Calu3 (cell line): ENCODE results near the gene ATP9A. TPM values are rescaled to one million over a fixed set of nuclear protein-coding genes. Genes with fewer than 3 reads are reported as not detected.

Experiments
- BruUV-seq: library from RNA; stranded (reverse); fragments of 400-500 nt; replicated peaks from 2 replicates; lab custom pipeline; 2021; lab: Mats Ljungman, UMichigan
- CTCF ChIA-PET: fragments of 300-600 bp; sonication (Branson Sonifier 250); formaldehyde crosslinking; loops from one replicate; lab custom pipeline; 2022; ENCODE audit warnings: antibody characterized with exemption; lab: Charles Lee
- DNase-seq: peaks from one replicate; pipeline ENCODE4 v3.0.0; 2022
- H3K27ac Mint-ChIP-seq: one replicate; pipeline ENCODE4 v1.8.0; 2022; ENCODE audit warnings: mixed read lengths; ENCODE audit not compliant: unreplicated experiment
- H3K27me3 Mint-ChIP-seq: one replicate; pipeline ENCODE4 v1.8.0; 2022; ENCODE audit warnings: mixed read lengths; ENCODE audit not compliant: unreplicated experiment
- H3K36me3 Mint-ChIP-seq: one replicate; pipeline ENCODE4 v1.8.0; 2022; ENCODE audit warnings: mild to moderate bottlenecking, moderate library complexity, mixed read lengths; ENCODE audit not compliant: insufficient read depth, unreplicated experiment
- H3K4me1 Mint-ChIP-seq: one replicate; pipeline ENCODE4 v1.8.0; 2022; ENCODE audit warnings: mild to moderate bottlenecking, low read depth, mixed read lengths; ENCODE audit not compliant: unreplicated experiment
- H3K4me3 Mint-ChIP-seq: one replicate; pipeline ENCODE4 v1.8.0; 2022; ENCODE audit warnings: mild to moderate bottlenecking, low read depth, moderate library complexity, mixed read lengths; ENCODE audit not compliant: unreplicated experiment
- H3K9me3 Mint-ChIP-seq: one replicate; pipeline ENCODE4 v1.8.0; 2022; ENCODE audit warnings: low read depth, mixed read lengths; ENCODE audit not compliant: unreplicated experiment
- CTCF ChIP-seq: fragments of 200-600 bp; IDR thresholded peaks from one replicate; pipeline ENCODE4 v1.8.0; 2022; ENCODE audit warnings: antibody characterized with exemption; ENCODE audit not compliant: unreplicated experiment
- intact Hi-C: fragments of 100-400 bp; cut with micrococcal nuclease; formaldehyde crosslinking; loops from one replicate; pipeline ENCODE4 v1.10.0; 2022; ENCODE audit not compliant: unreplicated experiment
- total RNA-seq: library from RNA; stranded (reverse); gene quantifications from 2 replicates; pipeline ENCODE4 v1.2.3, GENCODE V29; 2022

ATP9A gene
- total RNA-seq, 1 experiment from 2014 or later = 98.5 TPM

GRCh38 chr20:51600016-51600420 lies 168.2 kb downstream of the ATP9A start:
- CTCF ChIA-PET = no interaction called here
- Mint-ChIP-seq H3K9me3 (no peaks in the 10 kb centered on the region), H3K27me3 (no peaks in the 10 kb centered on the region), H3K27ac (no peak overlapping the region), H3K36me3 (peaks cover 16% of the 10 kb centered on the region), H3K4me3 (no peak overlapping the region), H3K4me1 (peaks cover 2% of the 10 kb centered on the region)
- BruUV-seq = no TSS peak
- DNase-seq = no peak
- intact Hi-C loops = no loop called here
- TF ChIP-seq CTCF = no peak

GRCh38 chr20:51598556-51598955 lies 169.6 kb downstream of the ATP9A start:
- Mint-ChIP-seq H3K27ac (no peak overlapping the region), H3K9me3 (no peaks in the 10 kb centered on the region), H3K36me3 (peaks cover 10% of the 10 kb centered on the region), H3K4me3 (no peak overlapping the region), H3K27me3 (no peaks in the 10 kb centered on the region), H3K4me1 (peaks cover 10% of the 10 kb centered on the region)
- intact Hi-C loops = no loop called here
- CTCF ChIA-PET = no interaction called here
- TF ChIP-seq CTCF = no peak
- DNase-seq = no peak
- no TSS peak for BruUV-seq

GRCh38 chr20:51597389-51598231 lies 170.6 kb downstream of the ATP9A start:
- Mint-ChIP-seq H3K4me3 (no peak overlapping the region), H3K36me3 (peaks cover 13% of the 10 kb centered on the region), H3K27ac (no peak overlapping the region), H3K9me3 (no peaks in the 10 kb centered on the region), H3K4me1 (peaks cover 10% of the 10 kb centered on the region), H3K27me3 (no peaks in the 10 kb centered on the region)
- CTCF ChIA-PET = interaction anchor here (0.7 kb wide), 1 partner anchor 617 kb away, joined by 3 read pairs; no protein-coding TSS in a partner anchor
- no TSS peak for BruUV-seq
- intact Hi-C loops = no loop called here
- TF ChIP-seq CTCF = no peak
- DNase-seq = no peak

- CTCF ChIA-PET = interaction anchor here (0.7 kb wide), 1 partner anchor 616 kb away, joined by 3 read pairs; no protein-coding TSS in a partner anchor
- no peaks in the 10 kb centered on the region for H3K27me3 Mint-ChIP-seq
- no peak for DNase-seq
- no peaks in the 10 kb centered on the region for H3K9me3 Mint-ChIP-seq
- peaks cover 10% of the 10 kb centered on the region for H3K4me1 Mint-ChIP-seq
- TSS peak; percentile 9 for BruUV-seq
- H3K4me3 Mint-ChIP-seq = no peak overlapping the region
- no peak for TF ChIP-seq CTCF
- intact Hi-C loops = no loop called here
- H3K27ac Mint-ChIP-seq = no peak overlapping the region
- H3K36me3 Mint-ChIP-seq = peaks cover 13% of the 10 kb centered on the region
Observed at GRCh38 chr20:51596668-51597388, 171.4 kb downstream of the ATP9A start.
